Stimulated activated CD8-positive, alpha-beta memory T cell treated with anti-CD3 and anti-CD28 coated beads, Interleukin-12 subunit alpha, Interleukin-12 subunit beta, amount 100 ng/mL, for 4 hours (primary cell): ENCODE measurements around the gene GSTM4.
"Not testable (repeated sequence)": the region's sequence is repeated elsewhere in the genome, so short reads cannot be mapped to it uniquely, and the experiment has no call there.

Source experiments
- DNase-seq: peaks from one replicate; pipeline ENCODE4 v3.0.0-alpha.2; 2020; ENCODE audit warnings: low read depth

Gene GSTM4

DNA sequence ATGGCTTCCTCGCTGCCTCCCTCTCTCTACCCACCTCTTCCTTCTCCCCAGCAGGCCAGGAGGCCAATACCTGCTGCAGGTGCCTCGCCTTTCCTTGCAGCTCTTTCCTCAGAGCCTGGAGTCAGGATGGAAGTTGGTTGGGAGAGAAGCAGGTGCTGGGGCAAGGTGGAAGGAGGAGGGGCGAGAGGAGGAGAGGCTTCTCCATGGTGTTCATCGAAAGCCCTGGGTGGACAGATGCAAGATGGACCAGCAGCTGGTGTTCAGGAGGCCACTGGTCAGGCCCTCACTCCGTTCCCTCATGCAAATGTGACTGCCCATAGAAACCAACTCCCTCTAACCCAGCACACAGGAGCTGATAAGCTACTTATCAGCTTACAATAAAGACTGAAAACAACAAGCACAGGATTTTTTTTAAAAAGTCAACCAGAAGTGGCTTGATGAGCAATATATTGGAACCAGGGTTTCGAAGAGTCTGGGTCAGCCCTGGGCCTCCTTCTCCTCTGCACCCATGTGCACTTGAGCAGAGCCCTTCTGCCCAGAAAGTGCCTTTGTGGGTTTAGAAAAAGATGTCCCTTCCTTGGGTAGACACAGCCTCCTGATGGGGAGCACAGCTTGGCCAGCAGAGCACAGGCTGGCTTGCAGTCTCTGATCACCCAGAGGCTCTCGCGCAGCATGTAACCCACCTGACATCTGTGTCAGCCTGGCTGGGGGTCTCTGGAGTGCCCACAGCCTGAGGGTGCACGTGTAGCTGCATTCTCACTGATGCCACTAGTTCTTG, 16.6 kb upstream of the GSTM4 start:
- DNase-seq: no peak

DNA sequence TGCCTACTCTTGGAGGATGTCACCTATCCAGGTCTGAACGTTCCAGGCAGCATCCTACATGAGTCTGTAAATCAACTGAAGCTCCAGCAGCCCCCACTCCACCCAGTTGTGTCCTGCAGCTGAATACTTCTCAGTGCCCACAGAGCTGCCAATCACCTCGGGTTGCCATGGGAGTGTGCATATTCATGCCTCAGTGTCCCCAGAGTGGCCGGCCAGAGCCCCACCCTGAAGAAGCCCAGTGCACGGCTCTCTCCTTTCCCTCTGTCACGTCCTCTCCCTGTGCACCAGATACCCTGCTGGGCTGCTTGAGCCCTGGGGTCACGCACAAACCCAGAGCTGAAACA, 16.1 kb upstream of the GSTM4 start:
- DNase-seq: no peak

- DNase-seq: peak; percentile 70
Observed at GRCh38 chr1:109640285-109640865, 15.5 kb upstream of the GSTM4 start.

GRCh38 chr1:109641078-109641740, 14.7 kb upstream of the GSTM4 start:
- DNase-seq: no peak

GRCh38 chr1:109641861-109642260, 14.0 kb upstream of the GSTM4 start:
- no peak for DNase-seq

DNA sequence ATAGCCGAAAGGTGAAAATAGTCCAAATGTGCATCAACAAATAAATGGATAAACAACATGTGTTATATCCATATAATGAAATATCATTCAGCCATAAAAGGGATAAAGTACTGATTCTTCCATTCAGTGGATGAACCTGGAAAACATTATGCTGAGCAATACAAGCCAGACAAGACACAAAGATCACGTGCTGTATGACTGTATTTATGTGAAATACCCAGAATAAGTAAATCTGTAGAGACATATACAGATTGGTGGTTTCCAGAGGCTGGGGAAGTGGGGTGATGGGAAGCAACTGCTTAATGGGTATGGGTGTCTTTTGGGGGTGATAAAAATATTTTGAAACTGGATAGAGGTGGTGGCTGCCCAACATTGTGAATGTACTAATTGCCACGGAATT, 13.3 kb upstream of the GSTM4 start:
- no peak for DNase-seq

- DNase-seq: peak; percentile 69
Observed at GRCh38 chr1:109643385-109644230, 12.3 kb upstream of the GSTM4 start.

- DNase-seq: no peak
Observed at GRCh38 chr1:109644670-109645069, 11.2 kb upstream of the GSTM4 start.

DNA sequence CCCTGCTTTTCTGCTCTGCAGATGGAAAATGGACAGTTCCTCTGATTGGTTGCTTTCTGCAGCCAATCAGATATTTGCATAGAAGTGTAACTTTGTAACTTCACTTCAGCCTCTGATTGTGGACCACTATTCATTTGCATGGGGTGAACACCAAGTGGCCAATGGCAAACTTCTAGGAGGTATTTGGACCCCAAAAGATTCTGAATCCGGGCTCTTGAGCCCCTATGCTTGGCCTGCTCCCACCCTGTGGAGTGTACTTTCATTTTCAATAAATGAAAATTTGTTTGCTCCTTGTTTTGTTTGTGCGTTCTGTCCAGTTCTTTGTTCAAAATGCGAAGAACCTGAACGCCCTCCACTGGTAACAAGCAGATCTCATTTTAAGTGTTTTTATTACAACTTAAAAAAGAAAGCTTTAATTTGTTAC, 6.4 kb upstream of the GSTM4 start:
- no peak for DNase-seq

- no peak for DNase-seq
Observed at GRCh38 chr1:109650609-109651008, 5.3 kb upstream of the GSTM4 start.

DNA sequence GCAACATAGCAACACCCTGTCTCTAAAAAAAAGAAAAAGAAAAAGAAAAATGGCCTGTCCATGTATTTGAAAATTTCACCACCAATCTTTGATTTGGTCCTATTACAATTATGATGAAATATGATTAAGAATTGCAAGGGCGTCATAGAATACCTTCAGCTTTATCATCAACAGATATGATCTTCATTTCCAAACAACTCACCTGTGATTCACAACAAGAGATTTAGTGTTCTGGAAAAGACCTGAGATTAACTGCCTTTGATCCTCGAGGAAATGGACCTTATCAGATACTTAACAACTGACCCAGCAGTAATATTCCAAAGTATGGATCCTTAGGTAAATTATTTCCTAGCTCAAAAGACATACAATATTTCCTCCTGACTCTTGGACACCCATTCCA, 3.5 kb upstream of the GSTM4 start:
- DNase-seq: no peak

DNA sequence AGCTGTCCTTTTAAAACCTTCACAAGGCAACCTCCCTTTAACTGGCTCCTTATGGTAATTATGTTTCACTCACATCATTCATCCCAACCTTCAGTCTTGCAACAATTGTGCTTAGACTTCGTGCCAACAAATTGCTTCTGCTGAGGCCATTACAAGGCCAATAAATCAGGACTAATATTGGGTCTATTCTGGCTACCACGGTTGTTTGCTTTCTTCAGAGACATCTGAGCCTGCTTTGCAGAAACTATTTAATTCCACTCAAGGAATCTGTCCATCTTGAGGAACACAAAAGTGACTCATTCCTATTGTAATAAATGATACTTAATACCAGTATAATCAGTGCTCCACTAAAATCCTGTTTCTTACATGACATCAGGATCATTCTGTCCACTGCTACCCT, 2.6 kb upstream of the GSTM4 start:
- DNase-seq: no peak

DNA sequence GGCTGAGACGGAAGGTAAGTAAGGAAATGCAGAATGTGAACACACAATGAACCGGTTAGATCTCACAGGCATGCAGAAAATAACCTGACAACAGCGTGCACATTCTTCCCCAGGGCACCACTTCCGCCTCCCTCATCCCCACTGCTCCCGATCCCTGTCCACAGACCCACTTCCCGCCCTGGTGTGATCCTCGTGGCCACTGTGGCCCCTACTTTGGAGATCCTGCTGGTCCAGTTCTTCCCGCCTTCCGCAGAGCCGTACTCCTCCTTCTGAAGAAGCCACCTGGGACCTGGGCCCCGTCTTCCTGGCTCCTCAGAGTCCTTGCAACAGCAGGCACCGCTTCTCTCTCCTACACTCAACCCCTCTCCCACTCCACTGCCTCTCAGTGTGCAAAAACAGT, 1.4 kb upstream of the GSTM4 start:
- DNase-seq: no peak

DNA sequence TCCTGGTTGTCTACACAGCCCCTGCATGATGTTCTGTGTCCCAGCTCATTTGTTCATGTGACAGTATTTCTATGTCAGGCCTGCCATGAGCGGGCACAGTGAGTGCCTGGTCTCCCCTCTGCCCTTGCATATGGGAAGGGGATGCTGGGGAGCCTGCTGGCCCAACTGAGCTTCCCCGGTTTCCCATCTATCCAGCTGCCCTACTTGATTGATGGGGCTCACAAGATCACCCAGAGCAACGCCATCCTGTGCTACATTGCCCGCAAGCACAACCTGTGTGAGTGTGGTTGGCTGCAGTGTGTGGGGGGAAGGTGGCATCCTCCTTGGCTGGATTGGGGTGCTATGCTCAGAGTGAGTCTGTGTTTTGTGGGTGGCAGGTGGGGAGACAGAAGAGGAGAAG, 1.5 kb downstream of the GSTM4 start:
- DNase-seq: no peak

DNA sequence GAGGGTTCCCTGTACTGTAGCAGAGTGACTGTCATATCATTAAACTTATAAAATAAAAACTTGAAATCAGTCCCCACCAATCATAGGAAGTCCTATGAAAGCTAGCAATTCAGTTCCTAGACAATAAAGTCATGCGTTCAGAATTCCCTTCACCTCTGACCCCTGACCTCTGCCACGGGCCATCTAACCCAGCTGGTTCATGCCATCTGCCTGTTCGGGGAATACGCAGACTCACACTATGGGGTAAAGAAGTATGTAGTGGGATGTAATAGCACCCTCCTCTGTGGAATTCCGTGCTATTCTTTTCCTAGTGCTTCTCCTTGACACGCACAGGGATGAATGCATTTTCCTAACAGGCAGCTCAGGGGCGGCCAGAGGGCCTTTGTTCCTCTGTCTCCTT, 2.1 kb downstream of the GSTM4 start:
- no peak for DNase-seq

DNA sequence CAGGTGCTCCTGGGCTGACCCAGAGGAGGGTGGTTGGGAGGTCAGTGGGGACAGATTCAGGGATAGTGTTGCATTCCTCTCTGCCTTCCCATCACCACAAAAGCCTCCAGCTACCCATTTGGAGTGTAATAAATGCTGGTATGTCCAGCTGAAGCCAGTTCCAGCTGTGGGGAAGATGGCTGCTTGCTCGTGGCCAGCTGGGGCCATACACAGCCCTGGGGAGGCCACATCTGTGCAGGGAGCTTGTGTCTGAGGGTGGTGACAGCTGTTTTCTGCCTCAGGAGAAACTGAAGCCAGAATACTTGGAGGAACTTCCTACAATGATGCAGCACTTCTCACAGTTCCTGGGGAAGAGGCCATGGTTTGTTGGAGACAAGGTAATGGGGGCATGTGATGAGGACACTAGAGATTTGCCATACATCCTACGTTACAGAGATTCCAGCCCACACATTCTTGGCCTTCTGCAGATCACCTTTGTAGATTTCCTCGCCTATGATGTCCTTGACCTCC, 2.7 kb downstream of the GSTM4 start:
- no peak for DNase-seq

DNA sequence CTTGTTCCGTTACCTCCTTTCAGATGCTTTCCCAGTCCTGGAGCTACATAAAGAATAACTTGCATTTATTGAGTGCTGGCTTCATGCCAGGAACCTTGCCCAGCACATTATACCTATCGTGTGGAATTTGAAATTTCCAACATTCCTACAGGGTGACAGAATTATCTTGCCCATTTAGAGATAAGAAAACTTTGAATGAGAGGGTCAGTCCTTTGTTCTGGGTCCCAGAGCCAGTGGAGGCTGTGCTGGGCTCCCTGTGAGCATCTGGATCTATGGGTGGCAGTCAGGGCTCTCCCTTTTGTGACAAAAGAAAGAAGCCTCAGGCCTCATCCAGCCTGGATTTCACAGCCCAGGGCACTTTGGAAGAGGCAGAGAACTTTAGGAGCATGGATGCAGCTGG, 3.2 kb downstream of the GSTM4 start:
- DNase-seq: no peak

DNA sequence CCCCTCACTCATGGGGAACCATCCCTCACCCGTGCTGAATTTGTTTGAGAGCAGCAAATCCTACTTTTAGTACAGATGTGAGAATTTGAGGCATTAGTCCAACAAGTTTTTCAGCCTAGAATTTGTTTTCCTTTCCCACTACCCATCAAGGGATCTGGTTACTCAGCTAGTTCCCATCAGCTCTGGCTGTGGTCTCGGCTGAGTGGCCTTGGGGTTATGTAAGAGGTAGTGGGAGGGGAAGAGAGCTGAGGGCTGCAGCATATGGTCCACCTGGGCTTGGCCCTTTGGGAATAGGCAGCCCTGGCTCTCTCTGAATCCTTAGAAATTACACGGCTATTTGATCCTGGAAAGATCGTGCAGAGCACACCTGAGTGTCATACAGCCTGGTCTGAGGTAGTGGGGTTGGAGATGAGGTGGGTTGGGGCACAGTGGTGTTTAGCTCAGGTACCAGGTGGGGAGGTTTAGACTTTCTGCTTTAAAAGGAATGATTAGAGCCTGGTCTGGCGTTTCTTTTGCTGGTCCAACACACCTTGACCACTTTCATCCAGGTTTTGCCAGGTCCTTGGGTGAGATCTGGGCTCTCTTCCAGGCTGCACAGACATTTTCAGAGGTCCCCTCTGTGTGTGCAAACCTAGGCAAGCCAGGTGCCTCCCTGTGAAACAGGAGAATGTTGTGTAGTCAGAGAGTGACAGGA, 4.2 kb downstream of the GSTM4 start:
- DNase-seq: no peak

GRCh38 chr1:109660691-109661026, 4.8 kb downstream of the GSTM4 start:
- DNase-seq: not testable (repeated sequence)

DNA sequence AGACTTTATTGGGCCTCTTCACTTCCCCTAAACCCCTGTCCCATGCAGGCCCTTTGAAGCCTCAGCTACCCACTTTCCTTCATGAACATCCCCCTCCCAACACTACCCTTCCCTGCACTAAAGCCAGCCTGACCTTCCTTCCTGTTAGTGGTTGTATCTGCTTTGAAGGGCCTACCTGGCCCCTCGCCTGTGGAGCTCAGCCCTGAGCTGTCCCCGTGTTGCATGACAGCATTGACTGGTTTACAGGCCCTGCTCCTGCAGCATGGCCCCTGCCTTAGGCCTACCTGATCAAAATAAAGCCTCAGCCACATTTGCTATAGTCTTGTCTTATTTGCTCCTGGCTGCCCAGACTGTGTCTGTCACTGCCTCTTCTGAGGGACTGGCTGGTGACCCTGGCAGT, 5.5 kb downstream of the GSTM4 start:
- no peak for DNase-seq

DNA sequence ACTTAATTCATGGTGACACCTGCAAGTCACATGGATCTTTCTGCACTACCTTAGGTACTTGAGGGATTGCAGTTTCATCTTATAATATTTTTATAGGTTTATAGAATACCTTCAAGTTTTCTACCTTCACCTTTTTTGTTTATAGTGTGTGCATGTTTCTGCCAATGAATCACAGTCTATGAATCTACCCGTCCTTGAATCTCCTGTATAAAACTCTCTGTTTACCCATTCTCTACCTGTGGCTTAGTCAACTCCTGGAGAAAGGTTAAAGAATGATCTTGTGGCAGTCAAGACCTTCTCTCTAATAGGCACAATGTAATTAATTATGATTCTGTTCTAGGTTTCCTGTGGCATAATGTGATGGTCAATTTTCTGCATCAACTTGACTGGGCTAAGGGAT, 8.8 kb downstream of the GSTM4 start:
- no peak for DNase-seq
